Liver (tissue), 9 donors: ENCODE results near the gene LMF2. TPM values are rescaled to one million over a fixed set of nuclear protein-coding genes. Genes with fewer than 3 reads are reported as not detected.

Experiments used
- DNase-seq: peaks from one replicate; pipeline ENCODE4 v3.0.0-alpha.2; 2017; ENCODE audit warnings: low spot score
- H3K27ac ChIP-seq, 2 donors: one replicate each; pipeline ENCODE4 v1.7.0; 2013; ENCODE audit warnings: inconsistent platforms in 2 of 2, low read length in 2 of 2, control low read depth in 1 of 2, low read depth in 1 of 2, mild to moderate bottlenecking in 1 of 2
- H3K27me3 ChIP-seq, 4 donors: one replicate each; pipeline versions ENCODE4 v1.6.1 to v1.7.0; 2013; ENCODE audit warnings: low read length in 3 of 4, inconsistent platforms in 1 of 4, mild to moderate bottlenecking in 1 of 4, moderate library complexity in 1 of 4; ENCODE audit not compliant: control insufficient read depth in 4 of 4, insufficient read depth in 4 of 4
- H3K36me3 ChIP-seq, 4 donors: one replicate each; pipeline versions ENCODE4 v1.6.1 to v1.7.0; 2013; ENCODE audit warnings: low read length in 3 of 4, mild to moderate bottlenecking in 3 of 4, low read depth in 1 of 4, moderate library complexity in 1 of 4; ENCODE audit not compliant: control insufficient read depth in 4 of 4, insufficient read depth in 3 of 4
- H3K4me1 ChIP-seq, 4 donors: one replicate each; pipeline versions ENCODE4 v1.6.1 to v1.7.0; 2013; ENCODE audit warnings: low read length in 3 of 4, mild to moderate bottlenecking in 3 of 4, moderate library complexity in 1 of 4; ENCODE audit not compliant: control insufficient read depth in 4 of 4, insufficient read depth in 4 of 4
- H3K4me3 ChIP-seq, 3 donors: one replicate each; pipeline versions ENCODE4 v1.6.1 to v1.7.0; 2013; ENCODE audit warnings: low read length in 3 of 3, control low read depth in 1 of 3, low read depth in 1 of 3, mild to moderate bottlenecking in 1 of 3
- H3K9ac ChIP-seq, 2 donors: one replicate each; pipeline ENCODE4 v1.7.0; 2013; ENCODE audit warnings: low read length in 2 of 2, mild to moderate bottlenecking in 2 of 2, moderate library complexity in 2 of 2, control low read depth in 1 of 2, low read depth in 1 of 2
- H3K9me3 ChIP-seq, 4 donors: one replicate each; pipeline versions ENCODE4 v1.6.1 to v1.7.0; 2013; ENCODE audit warnings: low read length in 3 of 4; ENCODE audit not compliant: control insufficient read depth in 4 of 4
- EGR1 ChIP-seq, 2 donors: IDR thresholded peaks; 2 replicates each; pipeline ENCODE4 v1.6.1; 2016 to 2018; ENCODE audit warnings: antibody characterized with exemption in 2 of 2, low read depth in 2 of 2
- FOXA1 ChIP-seq: IDR thresholded peaks from 2 replicates; pipeline ENCODE4 v1.6.1; 2016; ENCODE audit warnings: antibody characterized with exemption
- FOXA2 ChIP-seq: IDR thresholded peaks from 2 replicates; pipeline ENCODE4 v1.6.1; 2016; ENCODE audit warnings: antibody characterized with exemption
- GABPA ChIP-seq, 2 donors: IDR thresholded peaks in 1 of 2; conservative IDR thresholded peaks in 1 of 2; 2 replicates each; pipeline ENCODE4 v1.6.1; 2016; ENCODE audit warnings: antibody characterized with exemption in 2 of 2, mild to moderate bottlenecking in 1 of 2, moderate library complexity in 1 of 2
- HNF4A ChIP-seq, 2 donors: conservative IDR thresholded peaks; 2 replicates each; pipeline ENCODE4 v1.6.1; 2016; ENCODE audit warnings: antibody characterized with exemption in 2 of 2, mild to moderate bottlenecking in 2 of 2
- RAD21 ChIP-seq, 2 donors: IDR thresholded peaks; 2 replicates each; pipeline ENCODE4 v1.6.1; 2016; ENCODE audit warnings: antibody characterized with exemption in 2 of 2, mild to moderate bottlenecking in 2 of 2
- RXRA ChIP-seq, 2 donors: IDR thresholded peaks; 2 replicates each; pipeline ENCODE4 v1.6.1; 2017 to 2018; ENCODE audit warnings: antibody characterized with exemption in 2 of 2, mild to moderate bottlenecking in 1 of 2
- SP1 ChIP-seq: IDR thresholded peaks from 2 replicates; pipeline ENCODE4 v1.6.1; 2018; ENCODE audit warnings: antibody characterized with exemption, mild to moderate bottlenecking
- YY1 ChIP-seq: IDR thresholded peaks from 2 replicates; pipeline ENCODE4 v1.6.1; 2016; ENCODE audit warnings: antibody characterized with exemption, mild to moderate bottlenecking
- WGBS: extraction: QIAGEN DNeasy Blood & Tissue Kit; methylation state at CpG from one replicate; pipeline ENCODE4 v1.1.7; 2013; 5-methylcytosine and 5-hydroxymethylcytosine counted together
- polyA plus RNA-seq, 2 donors: library from polyadenylated mRNA; stranded (reverse) in 1 of 2; unstranded in 1 of 2; fragments of 200-250 nt in 1 of 2; fragments of >200 nt in 1 of 2; fragmentation: Nextera tagmentation in 1 of 2; extraction: Ambion mirVana in 1 of 2; gene quantifications; one replicate each; pipeline versions ENCODE4 v1.2.1 to v1.2.3, GENCODE V29; 2013 to 2015
- total RNA-seq, 2 donors: library from RNA; depleted of rRNA; stranded (reverse); fragments of >200 nt; gene quantifications; one replicate each; pipeline ENCODE4 v1.2.3, GENCODE V29; 2014
- TF ChIP-seq, protein P1 (sequence below): IDR thresholded peaks from 2 replicates; pipeline ENCODE4 v1.6.1; 2016; ENCODE audit warnings: antibody characterized with exemption
- TF ChIP-seq, protein P2 (sequence below): IDR thresholded peaks from 2 replicates; pipeline ENCODE4 v1.6.1; 2016; ENCODE audit warnings: antibody characterized with exemption
- TF ChIP-seq, protein P3 (sequence below): fragments of 150-350 bp; IDR thresholded peaks from 2 replicates; pipeline ENCODE4 v1.5.1; 2017; ENCODE audit warnings: improper control_type of control experiment, low read depth, low read length; ENCODE audit not compliant: missing input control
- TF ChIP-seq, protein P4 (sequence below): IDR thresholded peaks from 2 replicates; pipeline ENCODE4 v1.6.1; 2016; ENCODE audit warnings: antibody characterized with exemption, mild to moderate bottlenecking
- TF ChIP-seq, protein P5 (sequence below): IDR thresholded peaks from 2 replicates; pipeline ENCODE4 v1.6.1; 2016; ENCODE audit warnings: antibody characterized with exemption
- donor health status: healthy.
- donor health status: healthy.
- donor health status: healthy.
- donor health status: healthy.
- donor health status: healthy.

Gene LMF2
- total and polyA plus RNA-seq, 4 donors, result 16.7 to 35.6 (median 25.9) TPM

DNA sequence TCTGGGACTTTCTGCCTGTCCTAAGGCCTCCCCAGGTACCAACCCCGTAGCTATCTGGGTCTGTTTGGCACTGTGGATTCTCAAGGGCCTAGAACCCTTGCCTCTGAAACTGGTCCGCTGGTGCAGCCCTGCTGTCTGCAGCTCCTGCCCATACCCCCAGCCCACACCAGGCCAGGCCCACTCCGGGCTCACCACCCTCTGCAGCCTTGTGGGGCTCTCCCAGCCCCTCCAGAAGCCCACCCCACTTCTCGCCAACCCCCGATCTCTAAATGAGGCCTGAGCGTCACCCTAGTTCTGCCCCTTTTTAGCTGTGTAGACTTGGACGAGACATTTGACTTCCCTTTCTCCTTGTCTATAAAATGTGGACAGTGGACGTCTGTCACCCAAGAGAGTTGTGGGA is 42.9 kb upstream of the LMF2 start:
- Histone ChIP-seq H3K9me3 (no peaks in the 10 kb centered on the region), H3K4me3 (no peak overlapping the region), H3K4me1 (peaks cover 0 to 9% (median 8%) of the 10 kb centered on the region in 4 donors), H3K36me3 (no peaks in the 10 kb centered on the region), H3K27ac (no peak overlapping the region), H3K27me3 (no peaks in the 10 kb centered on the region), H3K9ac (no peak overlapping the region)
- no peak for DNase-seq
- TF ChIP-seq RAD21 (IDR thresholded peaks at IDR 0.05) (no peak), SP1 (no peak), HNF4A (conservative IDR thresholded peaks at IDR 0.05) (no peak), GABPA (IDR thresholded peaks at IDR 0.05 in 1 of 2, conservative IDR thresholded peaks at IDR 0.05 in 1 of 2) (no peak), RXRA (IDR thresholded peaks at IDR 0.05) (no peak), EGR1 (IDR thresholded peaks at IDR 0.05; ENCODE audit: low read depth in 2 of 2) (no peak), FOXA2 (no peak), YY1 (no peak), FOXA1 (no peak)
- TF ChIP-seq, protein P1, sequence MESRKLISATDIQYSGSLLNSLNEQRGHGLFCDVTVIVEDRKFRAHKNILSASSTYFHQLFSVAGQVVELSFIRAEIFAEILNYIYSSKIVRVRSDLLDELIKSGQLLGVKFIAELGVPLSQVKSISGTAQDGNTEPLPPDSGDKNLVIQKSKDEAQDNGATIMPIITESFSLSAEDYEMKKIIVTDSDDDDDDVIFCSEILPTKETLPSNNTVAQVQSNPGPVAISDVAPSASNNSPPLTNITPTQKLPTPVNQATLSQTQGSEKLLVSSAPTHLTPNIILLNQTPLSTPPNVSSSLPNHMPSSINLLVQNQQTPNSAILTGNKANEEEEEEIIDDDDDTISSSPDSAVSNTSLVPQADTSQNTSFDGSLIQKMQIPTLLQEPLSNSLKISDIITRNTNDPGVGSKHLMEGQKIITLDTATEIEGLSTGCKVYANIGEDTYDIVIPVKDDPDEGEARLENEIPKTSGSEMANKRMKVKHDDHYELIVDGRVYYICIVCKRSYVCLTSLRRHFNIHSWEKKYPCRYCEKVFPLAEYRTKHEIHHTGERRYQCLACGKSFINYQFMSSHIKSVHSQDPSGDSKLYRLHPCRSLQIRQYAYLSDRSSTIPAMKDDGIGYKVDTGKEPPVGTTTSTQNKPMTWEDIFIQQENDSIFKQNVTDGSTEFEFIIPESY, result no peak
- TF ChIP-seq, protein P2, sequence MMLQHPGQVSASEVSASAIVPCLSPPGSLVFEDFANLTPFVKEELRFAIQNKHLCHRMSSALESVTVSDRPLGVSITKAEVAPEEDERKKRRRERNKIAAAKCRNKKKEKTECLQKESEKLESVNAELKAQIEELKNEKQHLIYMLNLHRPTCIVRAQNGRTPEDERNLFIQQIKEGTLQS, result no peak
- TF ChIP-seq, protein P3, sequence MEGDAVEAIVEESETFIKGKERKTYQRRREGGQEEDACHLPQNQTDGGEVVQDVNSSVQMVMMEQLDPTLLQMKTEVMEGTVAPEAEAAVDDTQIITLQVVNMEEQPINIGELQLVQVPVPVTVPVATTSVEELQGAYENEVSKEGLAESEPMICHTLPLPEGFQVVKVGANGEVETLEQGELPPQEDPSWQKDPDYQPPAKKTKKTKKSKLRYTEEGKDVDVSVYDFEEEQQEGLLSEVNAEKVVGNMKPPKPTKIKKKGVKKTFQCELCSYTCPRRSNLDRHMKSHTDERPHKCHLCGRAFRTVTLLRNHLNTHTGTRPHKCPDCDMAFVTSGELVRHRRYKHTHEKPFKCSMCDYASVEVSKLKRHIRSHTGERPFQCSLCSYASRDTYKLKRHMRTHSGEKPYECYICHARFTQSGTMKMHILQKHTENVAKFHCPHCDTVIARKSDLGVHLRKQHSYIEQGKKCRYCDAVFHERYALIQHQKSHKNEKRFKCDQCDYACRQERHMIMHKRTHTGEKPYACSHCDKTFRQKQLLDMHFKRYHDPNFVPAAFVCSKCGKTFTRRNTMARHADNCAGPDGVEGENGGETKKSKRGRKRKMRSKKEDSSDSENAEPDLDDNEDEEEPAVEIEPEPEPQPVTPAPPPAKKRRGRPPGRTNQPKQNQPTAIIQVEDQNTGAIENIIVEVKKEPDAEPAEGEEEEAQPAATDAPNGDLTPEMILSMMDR, result no peak
- TF ChIP-seq, protein P4, sequence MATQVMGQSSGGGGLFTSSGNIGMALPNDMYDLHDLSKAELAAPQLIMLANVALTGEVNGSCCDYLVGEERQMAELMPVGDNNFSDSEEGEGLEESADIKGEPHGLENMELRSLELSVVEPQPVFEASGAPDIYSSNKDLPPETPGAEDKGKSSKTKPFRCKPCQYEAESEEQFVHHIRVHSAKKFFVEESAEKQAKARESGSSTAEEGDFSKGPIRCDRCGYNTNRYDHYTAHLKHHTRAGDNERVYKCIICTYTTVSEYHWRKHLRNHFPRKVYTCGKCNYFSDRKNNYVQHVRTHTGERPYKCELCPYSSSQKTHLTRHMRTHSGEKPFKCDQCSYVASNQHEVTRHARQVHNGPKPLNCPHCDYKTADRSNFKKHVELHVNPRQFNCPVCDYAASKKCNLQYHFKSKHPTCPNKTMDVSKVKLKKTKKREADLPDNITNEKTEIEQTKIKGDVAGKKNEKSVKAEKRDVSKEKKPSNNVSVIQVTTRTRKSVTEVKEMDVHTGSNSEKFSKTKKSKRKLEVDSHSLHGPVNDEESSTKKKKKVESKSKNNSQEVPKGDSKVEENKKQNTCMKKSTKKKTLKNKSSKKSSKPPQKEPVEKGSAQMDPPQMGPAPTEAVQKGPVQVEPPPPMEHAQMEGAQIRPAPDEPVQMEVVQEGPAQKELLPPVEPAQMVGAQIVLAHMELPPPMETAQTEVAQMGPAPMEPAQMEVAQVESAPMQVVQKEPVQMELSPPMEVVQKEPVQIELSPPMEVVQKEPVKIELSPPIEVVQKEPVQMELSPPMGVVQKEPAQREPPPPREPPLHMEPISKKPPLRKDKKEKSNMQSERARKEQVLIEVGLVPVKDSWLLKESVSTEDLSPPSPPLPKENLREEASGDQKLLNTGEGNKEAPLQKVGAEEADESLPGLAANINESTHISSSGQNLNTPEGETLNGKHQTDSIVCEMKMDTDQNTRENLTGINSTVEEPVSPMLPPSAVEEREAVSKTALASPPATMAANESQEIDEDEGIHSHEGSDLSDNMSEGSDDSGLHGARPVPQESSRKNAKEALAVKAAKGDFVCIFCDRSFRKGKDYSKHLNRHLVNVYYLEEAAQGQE, result no peak
- 96% methylated on average over 8 of the region's 8 CpGs for WGBS

DNA sequence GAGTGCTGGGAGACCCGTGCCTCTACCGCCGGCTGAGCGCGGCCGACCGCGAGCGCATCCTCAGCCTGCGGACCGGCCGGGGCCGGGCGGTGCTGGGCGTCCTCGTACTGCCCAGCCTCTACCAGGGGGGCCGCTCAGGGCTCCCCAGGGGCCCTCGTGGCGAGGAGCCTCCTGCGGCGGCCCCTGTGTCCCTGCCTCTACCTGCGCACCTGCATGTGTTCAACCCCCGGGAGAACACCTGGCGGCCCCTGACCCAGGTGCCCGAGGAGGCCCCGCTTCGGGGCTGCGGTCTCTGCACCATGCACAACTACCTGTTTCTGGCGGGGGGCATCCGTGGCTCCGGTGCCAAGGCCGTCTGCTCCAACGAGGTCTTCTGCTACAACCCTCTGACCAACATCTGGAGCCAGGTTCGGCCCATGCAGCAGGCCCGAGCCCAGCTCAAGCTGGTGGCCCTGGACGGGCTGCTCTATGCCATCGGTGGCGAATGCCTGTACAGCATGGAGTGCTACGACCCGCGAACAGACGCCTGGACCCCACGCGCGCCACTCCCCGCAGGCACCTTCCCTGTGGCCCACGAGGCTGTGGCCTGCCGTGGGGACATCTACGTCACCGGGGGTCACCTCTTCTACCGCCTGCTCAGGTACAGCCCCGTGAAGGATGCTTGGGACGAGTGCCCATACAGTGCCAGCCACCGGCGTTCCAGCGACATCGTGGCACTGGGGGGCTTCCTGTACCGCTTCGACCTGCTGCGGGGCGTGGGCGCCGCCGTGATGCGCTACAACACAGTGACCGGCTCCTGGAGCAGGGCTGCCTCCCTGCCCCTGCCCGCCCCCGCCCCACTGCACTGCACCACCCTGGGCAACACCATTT is 41.7 kb upstream of the LMF2 start:
- WGBS, result 62% methylated on average over 68 of the region's 68 CpGs
- Histone ChIP-seq H3K4me1 (peaks cover 0 to 13% (median 8%) of the 10 kb centered on the region in 4 donors), H3K9ac (peak overlapping the region in 1 of 2 donors; percentile 25), H3K36me3 (no peaks in the 10 kb centered on the region), H3K9me3 (no peaks in the 10 kb centered on the region), H3K27me3 (no peaks in the 10 kb centered on the region), H3K27ac (no peak overlapping the region), H3K4me3 (peak overlapping the region in 1 of 3 donors; percentile 42)
- DNase-seq, result no peak
- TF ChIP-seq, protein P5, sequence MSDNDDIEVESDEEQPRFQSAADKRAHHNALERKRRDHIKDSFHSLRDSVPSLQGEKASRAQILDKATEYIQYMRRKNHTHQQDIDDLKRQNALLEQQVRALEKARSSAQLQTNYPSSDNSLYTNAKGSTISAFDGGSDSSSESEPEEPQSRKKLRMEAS, result no peak
